ENCODE data around the gene KDM6A. TPM values are rescaled to one million over a fixed set of nuclear protein-coding genes. Genes with fewer than 3 reads are reported as not detected.
A peak's percentile ranks its signal among the peaks of the same experiment; 100 is the strongest.

The KDM6A gene
- total RNA-seq, 4 donors from 2014 or later, result 42.5 to 163 (median 91.8) TPM

DNA sequence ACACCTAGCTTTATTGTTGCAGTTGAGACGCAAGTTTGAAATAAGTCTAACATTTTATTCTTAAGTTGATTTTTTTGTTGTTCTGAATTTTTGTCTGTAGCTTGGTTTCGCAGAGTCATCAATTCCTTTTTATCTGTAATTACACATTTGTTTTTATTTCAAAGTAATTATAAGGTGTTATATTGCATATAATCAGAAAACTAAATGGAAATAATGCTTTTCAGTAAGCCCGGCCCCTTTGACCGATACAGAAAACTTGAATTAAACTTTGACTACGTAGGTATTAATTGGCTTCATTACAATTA, 2.1 kb downstream of the KDM6A start:
- peaks cover 5 to 23% (median 12%) of the 10 kb centered on the region in 4 donors for H3K4me1 ChIP-seq
- in situ Hi-C loops (cut with MboI; ENCODE audit: low pct_ligation_motif_present in 1 of 4, low pct_unique_long_range_greater_than_20kb in 1 of 4, low sequenced_read_pairs in 3 of 4) (loop anchor here in 2 of 4 donors (25.0 kb wide), 1 partner anchor 187 kb away; no protein-coding TSS in a partner anchor), intact Hi-C loops (cut with DNase I; ENCODE audit: low total_unique reads) (no loop called here)
- peak overlapping the region; percentile 98 to 100 (median 100) for H3K27ac ChIP-seq
- H3K36me3 ChIP-seq, result no peaks in the 10 kb centered on the region
- no peaks in the 10 kb centered on the region for H3K9me3 ChIP-seq
- WGBS, 2 donors (ENCODE audit: low coverage in 1 of 2), result 0 to 30% methylated on average over 3 to 5 of the region's 5 CpGs
- no peak for DNase-seq
- TF ChIP-seq CTCF (IDR thresholded peaks at IDR 0.05) (no peak), EP300 (IDR thresholded peaks at IDR 0.05; ENCODE audit: low read depth) (no peak), POLR2AphosphoS5 (IDR thresholded peaks at IDR 0.05) (no peak), POLR2A (IDR thresholded peaks at IDR 0.05) (no peak)
- peak overlapping the region; percentile 89 to 97 (median 96) for H3K4me3 ChIP-seq
- no peaks in the 10 kb centered on the region for H3K27me3 ChIP-seq

GRCh38 chrX:44876086-44876485, 3.1 kb downstream of the KDM6A start:
- in situ Hi-C loops (cut with MboI; ENCODE audit: low pct_ligation_motif_present in 1 of 4, low pct_unique_long_range_greater_than_20kb in 1 of 4, low sequenced_read_pairs in 3 of 4), result loop anchor here in 2 of 4 donors (25.0 kb wide), 1 partner anchor 186 kb away; no protein-coding TSS in a partner anchor
- no peak for DNase-seq
- 0 to 52% methylated on average over 3 to 4 of the region's 4 CpGs for WGBS, 2 donors (ENCODE audit: low coverage in 1 of 2)
- no peaks in the 10 kb centered on the region for H3K9me3 ChIP-seq
- no peak for TF ChIP-seq POLR2AphosphoS5 (IDR thresholded peaks at IDR 0.05)
- TF ChIP-seq EP300 (IDR thresholded peaks at IDR 0.05; ENCODE audit: low read depth), result no peak
- TF ChIP-seq POLR2A (IDR thresholded peaks at IDR 0.05), result no peak
- no peaks in the 10 kb centered on the region for H3K36me3 ChIP-seq
- peak overlapping the region in 1 of 4 donors; percentile 100 for H3K27ac ChIP-seq
- H3K4me3 ChIP-seq, result peak overlapping the region in 2 of 4 donors; percentile 89 to 96
- intact Hi-C loops (cut with DNase I; ENCODE audit: low total_unique reads), result no loop called here
- no peaks in the 10 kb centered on the region for H3K27me3 ChIP-seq
- peaks cover 5 to 22% (median 12%) of the 10 kb centered on the region in 4 donors for H3K4me1 ChIP-seq

- intact Hi-C loops (cut with DNase I; ENCODE audit: low total_unique reads), result no loop called here
- no peak overlapping the region for H3K27ac ChIP-seq
- DNase-seq, result no peak
- H3K36me3 ChIP-seq, result no peaks in the 10 kb centered on the region
- no peak overlapping the region for H3K4me3 ChIP-seq
- TF ChIP-seq CTCF (IDR thresholded peaks at IDR 0.05) (no peak), POLR2AphosphoS5 (IDR thresholded peaks at IDR 0.05) (no peak), POLR2A (IDR thresholded peaks at IDR 0.05) (no peak), EP300 (IDR thresholded peaks at IDR 0.05; ENCODE audit: low read depth) (no peak)
- H3K27me3 ChIP-seq, result no peaks in the 10 kb centered on the region
- no peaks in the 10 kb centered on the region for H3K9me3 ChIP-seq
- WGBS, 2 donors (ENCODE audit: low coverage in 1 of 2), result 88 to 94% methylated on average over 15 to 19 of the region's 19 CpGs
- in situ Hi-C loops (cut with MboI; ENCODE audit: low pct_ligation_motif_present in 1 of 4, low pct_unique_long_range_greater_than_20kb in 1 of 4, low sequenced_read_pairs in 3 of 4), result loop anchor here in 2 of 4 donors (25.0 kb wide), 1 partner anchor 186 kb away; no protein-coding TSS in a partner anchor
- peaks cover 5 to 16% (median 12%) of the 10 kb centered on the region in 4 donors for H3K4me1 ChIP-seq
Measured at GRCh38 chrX:44876767-44877166, 3.8 kb downstream of the KDM6A start.

GRCh38 chrX:44878780-44879179, 5.8 kb downstream of the KDM6A start:
- TF ChIP-seq EP300 (IDR thresholded peaks at IDR 0.05; ENCODE audit: low read depth) (no peak), POLR2AphosphoS5 (IDR thresholded peaks at IDR 0.05) (no peak), CTCF (IDR thresholded peaks at IDR 0.05) (no peak), POLR2A (IDR thresholded peaks at IDR 0.05) (no peak)
- WGBS, 2 donors (ENCODE audit: low coverage in 1 of 2), result 76% methylated on average over 8 of the region's 8 CpGs; no CpG with 5 or more reads in 1 of the 2 donors
- Histone ChIP-seq H3K4me1 (peaks cover 5 to 16% (median 12%) of the 10 kb centered on the region in 4 donors), H3K27me3 (no peaks in the 10 kb centered on the region), H3K9me3 (no peaks in the 10 kb centered on the region), H3K27ac (no peak overlapping the region), H3K36me3 (no peaks in the 10 kb centered on the region), H3K4me3 (no peak overlapping the region)
- in situ Hi-C loops (cut with MboI; ENCODE audit: low pct_ligation_motif_present in 1 of 4, low pct_unique_long_range_greater_than_20kb in 1 of 4, low sequenced_read_pairs in 3 of 4) (loop anchor here in 2 of 4 donors (25.0 kb wide), 1 partner anchor 184 kb away; no protein-coding TSS in a partner anchor), intact Hi-C loops (cut with DNase I; ENCODE audit: low total_unique reads) (no loop called here)
- no peak for DNase-seq

Data from transverse colon (tissue), 4 donors.